NCI-H1092 treated with DMSO at 0.1 percent for 48 hours (cell line): ENCODE measurements around the gene FBXL19.

ENCODE experiments used
- DNase-seq: peaks from one replicate; lab custom pipeline; 2025; lab: John Stamatoyannopoulos, UW

The FBXL19 gene

DNA sequence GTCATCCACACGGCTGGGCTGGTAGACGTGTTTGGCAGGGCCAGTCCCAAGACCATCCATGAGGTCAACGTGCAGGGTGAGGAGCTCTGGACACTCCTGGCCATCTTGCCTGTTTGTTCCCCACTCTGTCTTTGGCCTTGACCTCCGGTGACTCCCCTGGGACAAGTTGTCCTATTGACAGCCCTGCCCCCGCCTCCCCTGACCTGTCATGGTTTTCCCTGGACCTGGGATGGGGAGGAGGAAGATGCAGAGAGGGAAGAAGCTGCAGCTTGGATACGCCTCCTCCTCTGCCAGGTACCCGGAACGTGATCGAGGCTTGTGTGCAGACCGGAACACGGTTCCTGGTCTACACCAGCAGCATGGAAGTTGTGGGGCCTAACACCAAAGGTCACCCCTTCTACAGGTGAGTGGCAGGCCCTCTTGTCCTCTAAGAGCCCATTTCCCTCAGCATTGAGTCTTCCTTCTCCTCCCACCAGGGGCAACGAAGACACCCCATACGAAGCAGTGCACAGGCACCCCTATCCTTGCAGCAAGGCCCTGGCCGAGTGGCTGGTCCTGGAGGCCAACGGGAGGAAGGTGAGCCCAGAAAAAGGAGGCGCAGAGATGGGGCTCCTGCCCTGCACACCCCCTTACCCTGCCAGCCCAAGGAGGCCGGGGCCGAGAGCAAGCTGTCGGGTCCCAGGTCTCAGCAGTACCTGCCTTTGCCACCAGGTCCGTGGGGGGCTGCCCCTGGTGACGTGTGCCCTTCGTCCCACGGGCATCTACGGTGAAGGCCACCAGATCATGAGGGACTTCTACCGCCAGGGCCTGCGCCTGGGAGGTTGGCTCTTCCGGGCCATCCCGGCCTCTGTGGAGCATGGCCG, 63.0 kb downstream of the FBXL19 start:
- DNase-seq: no peak

DNA sequence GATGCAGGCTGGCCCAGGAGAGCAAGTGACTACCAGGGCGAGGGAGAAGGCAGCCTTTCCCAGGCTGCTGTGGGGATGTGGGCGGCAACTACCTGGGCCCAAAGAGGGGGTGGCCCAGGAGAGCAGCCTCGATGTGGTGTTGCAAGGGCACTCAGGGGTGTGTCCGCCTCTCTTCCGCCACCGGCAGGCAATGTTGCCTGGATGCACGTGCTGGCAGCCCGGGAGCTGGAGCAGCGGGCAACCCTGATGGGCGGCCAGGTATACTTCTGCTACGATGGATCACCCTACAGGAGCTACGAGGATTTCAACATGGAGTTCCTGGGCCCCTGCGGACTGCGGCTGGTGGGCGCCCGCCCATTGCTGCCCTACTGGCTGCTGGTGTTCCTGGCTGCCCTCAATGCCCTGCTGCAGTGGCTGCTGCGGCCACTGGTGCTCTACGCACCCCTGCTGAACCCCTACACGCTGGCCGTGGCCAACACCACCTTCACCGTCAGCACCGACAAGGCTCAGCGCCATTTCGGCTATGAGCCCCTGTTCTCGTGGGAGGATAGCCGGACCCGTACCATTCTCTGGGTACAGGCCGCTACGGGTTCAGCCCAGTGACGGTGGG, 64.3 kb downstream of the FBXL19 start:
- no peak for DNase-seq

DNA sequence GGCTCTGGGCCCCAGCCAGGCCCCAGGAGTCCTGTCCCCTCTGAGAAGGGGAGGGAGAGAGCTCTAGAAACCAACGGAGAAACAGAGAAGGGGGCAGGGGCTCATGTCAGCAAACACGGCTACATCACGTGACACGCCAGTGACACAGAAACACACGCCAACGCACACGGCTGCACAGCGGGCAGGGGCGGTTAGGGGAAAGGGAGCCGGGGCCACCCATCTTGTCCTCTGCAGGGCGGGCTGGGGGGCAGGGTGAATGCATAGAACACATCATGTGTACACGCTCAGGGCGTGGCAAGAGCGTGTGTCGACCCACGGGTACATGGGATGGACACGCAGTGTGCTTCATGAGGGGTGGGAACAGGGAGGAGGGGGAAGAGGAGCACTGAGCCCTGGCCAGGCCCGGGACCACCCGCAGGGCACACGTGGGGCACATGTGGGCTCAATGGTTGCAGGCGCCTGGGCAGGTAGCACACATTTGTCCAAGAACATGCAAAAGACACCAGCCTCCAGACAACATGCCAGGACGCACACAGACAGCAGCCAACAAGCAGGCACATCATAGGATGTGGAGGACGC, 66.2 kb downstream of the FBXL19 start:
- DNase-seq: no peak

DNA sequence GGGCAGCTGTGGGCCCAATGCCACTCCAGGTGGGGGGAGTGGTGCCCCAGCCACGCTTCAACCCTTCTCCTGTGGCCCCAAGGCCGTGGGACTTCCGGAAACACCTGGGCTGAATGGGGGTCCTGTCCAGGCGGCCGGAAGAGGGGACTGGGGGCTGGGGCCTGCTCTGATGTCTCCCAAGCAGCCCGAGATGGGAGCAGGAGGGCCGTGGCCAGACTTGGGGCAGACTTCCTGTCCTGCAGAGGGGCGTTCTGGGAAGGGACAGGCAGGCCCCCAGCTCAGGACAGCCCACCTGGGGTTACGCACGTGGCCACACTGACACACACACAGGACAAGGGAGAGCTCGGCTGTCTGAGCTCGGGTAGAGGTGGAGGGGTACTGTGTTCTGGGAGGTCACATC, 66.7 kb downstream of the FBXL19 start:
- DNase-seq: no peak

DNA sequence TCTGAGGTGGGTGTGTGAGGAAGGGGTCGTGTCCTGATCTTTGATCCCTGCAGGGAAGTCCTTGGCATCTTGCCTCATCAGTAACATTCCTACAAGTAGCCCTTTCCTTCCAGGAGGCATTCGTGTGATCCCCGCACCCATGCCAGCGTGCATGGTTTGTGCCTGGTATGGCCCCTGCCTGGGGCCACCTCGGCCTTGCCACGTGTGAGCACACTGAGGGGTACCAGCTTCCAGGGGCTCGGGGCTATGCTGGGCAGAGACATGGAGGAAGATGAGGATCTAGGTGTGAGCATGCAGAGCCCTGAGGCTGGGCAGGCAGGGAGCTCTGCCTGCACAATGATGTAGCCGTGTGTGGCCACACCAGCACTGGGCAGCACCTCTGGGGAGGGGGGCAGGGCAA, 67.7 kb downstream of the FBXL19 start:
- DNase-seq: no peak

- no peak for DNase-seq
Measured at GRCh38 chr16:30992276-30992780, 69.0 kb downstream of the FBXL19 start.

DNA sequence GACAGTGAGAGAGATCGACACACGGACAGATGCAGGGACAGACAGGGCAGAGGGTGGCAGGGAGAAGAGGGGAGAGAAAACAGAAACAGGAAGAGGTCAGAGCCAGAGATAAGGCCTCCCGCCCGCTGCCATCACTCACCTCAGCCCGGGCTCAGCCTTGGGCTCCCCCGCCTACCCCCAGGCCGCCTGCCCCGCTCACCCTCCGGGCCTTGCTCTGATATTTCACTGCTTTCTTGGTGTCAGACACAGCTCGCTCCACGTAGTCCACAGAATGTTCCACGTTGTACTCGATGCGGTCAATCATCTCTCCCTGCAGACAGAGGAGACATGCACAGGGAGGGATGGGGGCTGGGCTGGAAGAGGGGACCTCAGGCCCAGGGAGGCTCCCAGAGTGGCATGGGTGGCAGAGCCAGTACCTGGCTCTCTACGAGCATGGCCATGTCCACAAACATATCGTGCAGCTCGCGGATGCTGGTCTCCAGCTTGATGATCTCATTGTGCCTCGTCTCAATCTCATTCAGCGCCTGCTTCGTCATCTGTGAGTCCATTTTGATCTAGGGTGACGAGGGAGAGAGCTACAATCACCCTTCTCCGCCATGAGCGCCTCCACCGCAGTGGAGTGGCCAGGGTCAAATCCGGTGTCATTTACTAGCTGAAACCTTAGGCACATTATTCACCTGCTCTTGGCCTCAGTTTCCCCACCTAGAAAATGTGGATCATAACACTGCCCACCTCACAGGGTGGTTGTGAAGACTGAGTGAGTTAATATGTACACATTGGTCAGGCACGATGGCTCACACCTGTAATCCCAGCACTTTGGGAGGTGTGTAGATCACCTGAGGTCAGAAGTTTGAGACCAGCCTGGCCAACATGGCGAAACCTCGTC, 69.8 kb downstream of the FBXL19 start:
- DNase-seq: no peak

DNA sequence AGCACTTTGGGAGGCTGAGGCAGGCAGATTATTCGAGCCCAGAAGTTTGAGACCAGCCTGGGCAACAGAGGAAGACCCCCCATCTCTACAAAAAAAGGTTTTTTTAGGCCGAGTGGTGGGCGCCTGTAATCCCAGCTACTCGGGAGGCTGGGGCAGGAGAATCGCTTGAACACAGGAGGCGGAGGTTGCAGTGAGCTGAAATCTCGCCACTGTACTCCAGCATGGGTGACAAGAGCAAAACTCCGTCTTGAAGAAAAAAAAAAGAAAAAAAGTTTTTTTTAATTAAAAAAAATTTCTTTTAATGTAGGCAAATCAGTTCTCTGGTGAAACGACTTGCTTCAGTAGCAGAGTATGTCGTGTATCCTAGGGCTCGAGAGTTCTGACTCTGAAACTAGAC, 72.6 kb downstream of the FBXL19 start:
- DNase-seq: no peak

GRCh38 chr16:30996324-30996984, 73.1 kb downstream of the FBXL19 start:
- no peak for DNase-seq

GRCh38 chr16:30996985-30997724, 73.8 kb downstream of the FBXL19 start:
- DNase-seq: no peak

GRCh38 chr16:30997725-30998711, 74.6 kb downstream of the FBXL19 start:
- DNase-seq: no peak
